Measurements from ENCODE around the gene FRMD8.

Gene FRMD8

DNA sequence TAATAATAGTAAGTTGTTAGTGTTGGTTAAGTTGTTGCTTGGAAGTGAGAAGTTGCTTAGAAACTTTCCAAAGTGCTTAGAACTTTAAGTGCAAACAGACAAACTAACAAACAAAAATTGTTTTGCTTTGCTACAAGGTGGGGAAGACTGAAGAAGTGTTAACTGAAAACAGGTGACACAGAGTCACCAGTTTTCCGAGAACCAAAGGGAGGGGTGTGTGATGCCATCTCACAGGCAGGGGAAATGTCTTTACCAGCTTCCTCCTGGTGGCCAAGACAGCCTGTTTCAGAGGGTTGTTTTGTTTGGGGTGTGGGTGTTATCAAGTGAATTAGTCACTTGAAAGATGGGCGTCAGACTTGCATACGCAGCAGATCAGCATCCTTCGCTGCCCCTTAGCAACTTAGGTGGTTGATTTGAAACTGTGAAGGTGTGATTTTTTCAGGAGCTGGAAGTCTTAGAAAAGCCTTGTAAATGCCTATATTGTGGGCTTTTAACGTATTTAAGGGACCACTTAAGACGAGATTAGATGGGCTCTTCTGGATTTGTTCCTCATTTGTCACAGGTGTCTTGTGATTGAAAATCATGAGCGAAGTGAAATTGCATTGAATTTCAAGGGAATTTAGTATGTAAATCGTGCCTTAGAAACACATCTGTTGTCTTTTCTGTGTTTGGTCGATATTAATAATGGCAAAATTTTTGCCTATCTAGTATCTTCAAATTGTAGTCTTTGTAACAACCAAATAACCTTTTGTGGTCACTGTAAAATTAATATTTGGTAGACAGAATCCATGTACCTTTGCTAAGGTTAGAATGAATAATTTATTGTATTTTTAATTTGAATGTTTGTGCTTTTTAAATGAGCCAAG, 38.9 kb downstream of the FRMD8 start:
- peak; percentile 81 for DNase-seq (ENCODE audit: low read depth)

- no peak for DNase-seq (ENCODE audit: low read depth)
These were observed 39.8 kb downstream of the FRMD8 start for GRCh38 chr11:65425971-65426838.

DNA sequence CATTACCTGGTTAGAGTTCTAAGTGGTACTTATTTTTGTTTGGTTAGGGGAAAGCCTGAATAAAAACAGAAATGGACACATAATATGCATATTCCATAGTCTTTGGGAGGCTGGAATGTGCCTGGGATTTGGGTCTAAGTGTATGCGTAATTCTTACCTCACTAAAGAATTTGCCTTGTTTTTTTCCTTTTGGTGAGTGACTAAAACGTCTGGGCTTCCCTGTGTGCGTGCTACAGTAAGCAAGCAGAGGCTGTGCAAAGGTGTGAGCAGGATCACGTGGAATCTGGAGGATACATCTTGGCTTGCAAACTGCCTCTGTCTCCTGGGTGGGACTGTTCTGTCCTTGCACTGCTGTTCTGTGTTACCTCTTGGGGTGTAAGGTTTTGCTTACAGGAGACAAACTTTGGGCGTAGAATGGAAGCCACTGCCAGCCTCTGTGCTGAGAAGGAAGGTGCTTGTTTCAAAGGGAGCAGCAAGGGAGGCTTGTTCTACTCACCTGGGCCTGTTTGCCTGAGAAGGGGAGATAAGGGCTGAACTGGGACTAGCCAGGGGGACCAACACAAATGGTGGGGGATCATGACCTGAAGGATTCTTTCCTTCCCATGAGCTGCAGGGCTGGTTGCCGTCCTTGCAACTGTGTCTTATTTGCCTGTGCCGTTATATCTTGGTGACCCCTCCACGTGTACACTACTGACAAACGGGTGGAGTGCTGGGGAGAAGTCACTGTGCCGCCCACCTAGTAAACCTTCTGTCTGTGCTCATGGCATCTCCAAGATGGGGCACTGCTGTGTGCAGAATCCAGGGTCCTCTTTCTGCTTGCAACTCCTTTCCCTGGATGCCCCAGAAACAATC, 40.6 kb downstream of the FRMD8 start:
- no peak for DNase-seq (ENCODE audit: low read depth)

DNA sequence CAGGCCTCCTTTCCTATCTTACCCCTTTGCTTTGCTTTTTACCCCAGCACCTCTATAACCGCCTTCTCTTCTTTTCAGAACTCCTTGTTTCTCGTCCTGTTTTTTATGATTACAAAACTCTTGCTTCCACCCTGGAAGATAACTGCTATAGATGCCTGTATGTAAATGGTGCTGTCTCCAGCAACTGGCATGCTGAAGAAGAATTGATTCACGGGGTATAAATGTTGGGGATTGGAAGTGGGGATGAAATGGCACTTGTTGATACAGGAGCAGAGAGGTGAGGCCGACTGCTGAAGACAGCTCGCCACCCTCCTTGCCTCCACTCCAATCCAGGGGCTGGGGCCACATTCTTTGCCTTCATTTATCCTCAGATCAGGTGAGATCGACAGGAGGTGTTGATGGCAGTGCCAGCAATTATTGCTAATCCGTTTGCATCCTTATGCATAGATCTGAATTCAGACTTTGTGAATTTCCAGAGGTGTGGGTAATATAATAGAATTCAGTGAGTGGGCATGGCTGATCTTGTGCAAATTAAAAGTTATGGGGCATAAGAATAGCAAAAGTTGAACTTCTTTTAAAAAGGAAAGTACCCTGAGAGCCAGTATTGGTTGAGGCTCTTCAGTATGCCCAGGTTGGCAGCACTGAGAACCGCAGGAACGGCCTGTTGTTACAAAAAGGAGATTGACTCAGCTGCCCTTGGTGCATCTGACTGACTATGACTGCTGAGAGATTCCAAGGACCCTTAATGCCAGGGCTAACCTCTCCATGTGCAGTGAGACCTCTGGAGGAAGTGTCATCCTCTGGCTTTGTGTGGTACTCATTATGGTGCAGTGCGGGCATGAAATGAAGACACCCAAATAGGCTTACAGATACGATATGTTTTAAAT, 41.5 kb downstream of the FRMD8 start:
- no peak for DNase-seq (ENCODE audit: low read depth)

DNA sequence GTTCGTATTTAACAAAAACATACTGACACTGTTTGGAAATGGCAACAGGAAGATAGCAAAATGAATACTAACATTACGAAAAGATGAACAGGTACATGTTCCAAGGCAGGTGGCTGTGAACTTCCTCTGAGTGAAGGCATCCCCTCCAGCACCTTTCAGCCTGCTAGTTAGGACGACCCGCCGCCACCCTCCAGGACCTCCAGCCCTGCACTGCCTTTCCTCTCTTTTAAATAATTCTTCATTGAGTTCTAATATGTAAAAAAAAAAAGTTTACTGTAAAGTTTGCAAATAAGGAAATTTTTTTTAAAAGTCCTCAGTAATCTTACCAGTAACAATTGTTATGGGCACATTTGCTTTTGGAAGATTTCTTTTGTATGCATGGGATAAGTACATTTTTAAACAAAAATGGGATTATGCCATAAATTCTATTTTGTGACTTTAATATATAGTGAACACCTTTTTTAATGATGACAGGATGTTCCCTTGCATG, 42.2 kb downstream of the FRMD8 start:
- no peak for DNase-seq (ENCODE audit: low read depth)

- DNase-seq (ENCODE audit: low read depth), result no peak
These were observed 42.7 kb downstream of the FRMD8 start for GRCh38 chr11:65429068-65429681.

- no peak for DNase-seq (ENCODE audit: low read depth)
These were observed 43.4 kb downstream of the FRMD8 start for GRCh38 chr11:65429724-65430405.

- DNase-seq (ENCODE audit: low read depth), result no peak
These were observed 44.2 kb downstream of the FRMD8 start for GRCh38 chr11:65430406-65431217.

- no peak for DNase-seq (ENCODE audit: low read depth)
These were observed 45.1 kb downstream of the FRMD8 start for GRCh38 chr11:65431451-65432099.

DNA sequence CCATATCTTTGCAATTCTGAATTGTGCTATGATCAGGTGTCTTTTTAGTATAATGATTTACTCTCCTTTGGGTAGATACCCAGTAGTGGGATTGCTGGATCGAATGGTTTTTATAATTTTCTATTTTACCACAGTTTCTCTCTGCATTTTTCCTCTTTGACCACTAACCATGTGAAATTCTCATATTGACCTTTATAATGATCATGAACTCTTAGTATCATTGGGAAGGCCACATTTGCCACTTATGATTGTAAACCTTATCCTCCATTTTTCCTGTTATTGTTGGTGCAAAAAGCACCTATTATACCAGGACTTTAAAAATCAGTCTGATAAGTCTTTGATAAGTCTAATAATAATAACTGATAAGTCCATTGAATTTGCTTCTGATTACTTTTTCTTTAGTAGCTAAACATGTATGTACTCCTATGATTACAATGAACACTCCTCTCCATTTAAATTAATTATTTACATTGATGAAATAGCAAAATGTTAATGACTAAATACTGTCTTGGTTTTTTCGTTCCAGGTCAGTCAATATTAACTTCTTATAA, 45.7 kb downstream of the FRMD8 start:
- DNase-seq (ENCODE audit: low read depth), result no peak

DNA sequence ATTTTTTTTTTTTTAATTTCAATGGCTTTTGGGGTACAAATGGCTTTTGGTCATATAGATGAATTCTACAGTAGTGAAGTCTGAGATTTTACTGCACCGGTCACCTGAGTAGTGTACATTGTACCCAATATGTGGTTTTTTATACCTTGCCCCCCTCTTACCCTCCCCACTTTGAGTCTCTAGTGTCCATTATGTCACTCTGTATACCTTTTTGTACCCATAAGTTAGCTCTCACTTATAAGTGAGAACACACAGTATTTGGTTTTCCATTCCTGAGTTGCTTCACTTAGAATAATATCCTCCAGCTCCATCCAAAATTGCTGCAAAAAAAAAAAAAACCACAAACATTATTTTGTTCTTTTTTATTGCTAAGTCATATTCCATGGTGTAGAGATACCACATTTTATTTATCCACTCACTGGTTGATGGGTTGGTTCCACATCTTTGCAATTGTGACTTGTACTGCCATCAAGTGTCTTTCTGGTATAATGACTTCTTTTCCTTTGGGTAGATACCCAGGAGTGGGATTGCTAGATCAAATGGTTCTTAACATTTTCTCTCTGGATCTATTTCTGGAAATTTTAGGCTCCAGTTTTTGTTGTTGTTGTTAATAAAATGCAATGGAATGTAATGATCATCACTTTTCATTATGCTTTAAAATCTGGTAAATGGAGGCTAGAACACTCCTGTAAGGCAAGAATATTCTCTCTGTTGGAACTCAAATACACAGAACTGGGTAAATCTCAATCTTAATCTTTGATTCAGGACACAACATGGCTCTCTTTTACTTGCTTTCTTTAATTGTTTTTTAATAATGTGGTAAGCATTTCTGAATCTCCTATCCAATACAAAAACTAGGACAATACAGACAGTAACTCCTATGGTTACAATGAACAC, 46.5 kb downstream of the FRMD8 start:
- no peak for DNase-seq (ENCODE audit: low read depth)

DNA sequence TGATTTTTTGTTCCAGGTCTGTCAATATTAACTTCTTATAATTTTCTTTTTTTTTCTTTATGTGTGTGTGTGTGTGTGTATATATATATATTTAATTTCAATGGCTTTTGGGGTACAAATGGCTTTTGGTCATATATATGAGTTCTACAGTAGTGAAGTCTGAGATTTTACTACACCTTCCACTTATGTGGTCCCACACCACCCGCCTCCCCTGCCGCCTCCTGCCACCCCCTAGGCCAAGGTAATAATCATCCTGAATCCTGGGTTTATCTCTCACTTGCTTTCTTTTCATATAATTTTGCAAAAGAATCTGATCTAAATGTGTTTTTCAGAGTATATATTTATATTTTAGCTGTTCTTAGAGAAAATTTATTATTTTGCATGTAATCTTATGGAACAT, 47.2 kb downstream of the FRMD8 start:
- no peak for DNase-seq (ENCODE audit: low read depth)

- no peak for DNase-seq (ENCODE audit: low read depth)
These were observed 47.7 kb downstream of the FRMD8 start for GRCh38 chr11:65434057-65434666.

- no peak for DNase-seq (ENCODE audit: low read depth)
These were observed 48.4 kb downstream of the FRMD8 start for GRCh38 chr11:65434667-65435410.

DNA sequence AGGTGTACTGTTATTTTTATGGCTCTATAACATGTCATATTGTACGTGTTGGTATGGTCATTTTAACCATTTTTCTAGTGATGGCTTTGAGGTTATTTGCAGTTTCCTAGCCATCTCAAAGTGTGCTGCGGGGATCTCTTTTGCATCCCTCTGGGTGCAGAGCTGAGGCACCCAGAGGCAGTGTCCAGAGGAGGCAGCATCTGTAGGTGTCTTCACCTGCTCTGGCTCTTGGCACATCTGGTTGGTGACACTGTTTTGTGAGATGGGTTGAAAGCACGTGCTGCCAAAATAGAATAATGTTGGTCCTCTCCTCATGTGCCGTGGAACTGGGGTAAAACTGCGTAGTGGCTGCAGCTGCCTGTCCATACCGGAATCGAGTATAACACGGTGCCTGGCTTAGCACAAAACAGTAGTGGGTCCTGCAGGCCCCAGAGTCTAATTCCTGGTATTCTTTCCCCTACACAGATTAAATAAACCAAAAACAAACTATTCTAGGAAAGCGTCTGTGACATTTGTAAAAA, 49.0 kb downstream of the FRMD8 start:
- DNase-seq (ENCODE audit: low read depth), result no peak

GRCh38 chr11:65435981-65436411, 49.6 kb downstream of the FRMD8 start:
- DNase-seq (ENCODE audit: low read depth), result no peak
